Endometrium (tissue), 2 donors: Measurements from ENCODE around the gene HMCN2.
A peak's percentile ranks its signal among the peaks of the same experiment; 100 is the strongest.
"Not testable (repeated sequence)": the region's sequence is repeated elsewhere in the genome, so short reads cannot be mapped to it uniquely, and the experiment has no call there.

Experiments
- FAIRE-seq: peaks from 2 replicates; lab custom pipeline; 2012; peaks lifted over from hg19 to GRCh38; lab: Jason Lieb, UNC
- donor health status: control.
- donor health status: control.

Gene HMCN2

DNA sequence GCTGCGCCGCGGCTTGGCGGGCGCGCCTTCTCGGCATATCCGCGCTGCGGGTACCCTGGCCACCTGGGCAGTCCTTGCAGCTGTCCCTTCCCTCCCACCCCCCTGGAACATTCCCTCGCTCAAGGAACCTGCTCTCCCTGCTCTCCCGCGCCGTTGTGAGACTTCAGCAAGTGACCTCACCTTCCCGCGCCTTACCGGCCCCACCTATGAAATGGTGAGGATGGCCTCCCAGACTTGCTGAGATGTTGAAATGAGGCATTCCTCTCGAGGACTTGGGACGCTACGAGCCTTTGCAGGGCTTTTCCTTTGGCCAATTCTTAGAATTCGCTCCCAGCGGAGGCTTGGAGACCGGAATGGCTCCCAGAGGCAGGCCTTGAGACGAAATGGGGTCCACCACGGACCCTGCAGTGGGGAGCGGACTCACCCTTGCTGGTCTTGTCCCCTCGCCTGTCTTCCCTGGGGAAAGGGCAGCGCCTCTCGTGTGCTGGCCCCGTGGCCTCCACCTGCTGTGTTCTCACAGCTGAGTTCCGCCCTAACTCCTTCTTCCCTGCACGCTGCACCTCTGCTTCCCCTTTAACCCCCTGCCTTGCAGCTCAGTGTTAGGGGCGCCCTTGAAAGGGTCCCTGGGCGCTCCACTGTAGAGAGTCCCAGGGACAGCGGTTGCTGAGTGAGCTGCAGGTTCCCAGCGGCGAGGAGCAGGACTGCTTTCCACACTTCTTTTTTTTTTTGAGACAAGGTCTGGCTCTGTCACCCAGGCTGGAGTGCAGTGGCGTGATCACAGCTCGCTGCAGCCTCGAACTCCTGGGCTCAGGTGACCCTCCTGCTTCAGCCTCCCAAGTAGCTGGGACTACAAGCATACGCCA lies 907 bp downstream of the HMCN2 start:
- no peak for FAIRE-seq

GRCh38 chr9:130267930-130268329 lies 2.4 kb downstream of the HMCN2 start:
- no peak for FAIRE-seq

- FAIRE-seq, result no peak
Measured at GRCh38 chr9:130268521-130269211, 3.1 kb downstream of the HMCN2 start.

DNA sequence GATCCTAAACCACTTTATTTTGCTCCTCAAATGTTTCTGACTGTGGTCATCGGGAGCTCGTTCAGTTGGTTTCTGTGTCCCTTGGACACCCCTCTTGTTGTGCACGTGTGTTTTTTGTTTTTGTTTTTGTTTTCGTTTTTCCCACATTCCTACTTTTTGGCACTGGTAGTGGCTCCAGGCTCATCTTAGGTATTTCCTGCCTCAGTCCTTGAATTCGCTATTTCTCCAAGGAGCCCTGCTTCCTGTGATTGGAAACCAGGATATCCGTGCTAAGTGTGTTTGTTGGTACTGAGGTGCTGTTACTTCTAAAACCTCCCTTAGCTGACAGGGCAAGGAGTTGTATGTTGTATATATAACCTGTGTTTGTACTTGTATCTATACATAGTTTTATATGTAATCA lies 5.9 kb downstream of the HMCN2 start:
- FAIRE-seq, result no peak

DNA sequence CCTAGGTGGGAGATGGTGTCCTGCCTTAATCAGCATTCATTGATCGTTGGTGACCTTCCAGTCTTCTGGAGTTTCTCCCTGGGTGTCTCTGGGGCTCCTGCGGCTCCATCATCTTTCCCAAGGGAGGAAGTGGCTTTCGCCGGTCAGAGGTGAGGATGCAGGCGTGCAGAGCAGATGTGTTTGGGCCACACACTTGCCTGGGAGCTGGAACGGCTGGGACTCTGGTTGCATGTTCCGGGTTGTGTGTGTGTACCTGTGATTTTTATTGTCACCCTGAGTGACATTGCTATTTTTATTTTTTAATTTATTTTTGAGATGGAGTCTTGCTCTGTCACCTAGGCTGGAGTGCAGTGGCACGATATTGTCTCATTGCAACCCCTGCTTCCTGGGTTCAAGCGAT lies 9.6 kb downstream of the HMCN2 start:
- no peak for FAIRE-seq

GRCh38 chr9:130276121-130276520 lies 10.6 kb downstream of the HMCN2 start:
- FAIRE-seq, result no peak

DNA sequence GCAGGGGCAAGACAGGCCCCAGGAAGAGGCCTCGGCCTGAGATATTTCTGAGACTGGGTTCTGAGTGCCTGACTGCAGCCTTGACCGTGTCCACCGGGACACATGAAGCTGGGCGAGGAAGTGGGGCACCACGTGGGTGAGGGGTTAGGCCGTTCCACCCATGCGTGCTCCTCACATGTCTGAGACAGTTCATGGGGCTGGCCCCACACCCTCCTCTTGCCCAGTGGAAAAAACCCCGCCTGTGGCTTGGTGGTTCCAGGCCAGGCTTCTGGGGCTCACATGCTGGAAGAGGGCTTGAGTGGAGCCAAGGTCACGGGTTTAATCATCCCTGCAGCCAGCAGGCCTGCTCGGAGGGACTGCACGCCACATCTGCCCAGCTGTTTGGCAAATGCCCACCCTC lies 11.4 kb downstream of the HMCN2 start:
- no peak for FAIRE-seq

- not testable (repeated sequence) for FAIRE-seq
Measured at GRCh38 chr9:130277525-130277924, 12.0 kb downstream of the HMCN2 start.

- no peak for FAIRE-seq
Measured at GRCh38 chr9:130283539-130284248, 18.1 kb downstream of the HMCN2 start.

DNA sequence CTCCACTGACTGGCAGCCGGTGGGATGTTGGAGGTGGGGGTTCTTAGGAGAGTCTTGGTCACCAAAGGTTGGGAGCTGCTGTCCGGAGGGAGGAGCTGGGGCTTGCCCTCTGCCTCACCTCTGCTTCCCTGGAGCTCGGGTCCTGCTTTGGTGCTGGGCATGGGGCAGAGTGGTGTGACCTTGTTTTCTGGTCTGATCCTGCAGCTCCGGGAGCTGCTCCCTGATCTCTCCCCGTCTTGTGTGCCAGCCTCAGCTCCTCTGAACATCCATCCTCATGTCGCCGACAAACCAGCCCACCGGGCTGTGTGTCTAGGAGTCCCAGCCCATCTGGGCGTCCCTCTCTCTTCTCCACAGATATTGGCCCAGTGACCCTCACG lies 18.7 kb downstream of the HMCN2 start:
- FAIRE-seq, result no peak

DNA sequence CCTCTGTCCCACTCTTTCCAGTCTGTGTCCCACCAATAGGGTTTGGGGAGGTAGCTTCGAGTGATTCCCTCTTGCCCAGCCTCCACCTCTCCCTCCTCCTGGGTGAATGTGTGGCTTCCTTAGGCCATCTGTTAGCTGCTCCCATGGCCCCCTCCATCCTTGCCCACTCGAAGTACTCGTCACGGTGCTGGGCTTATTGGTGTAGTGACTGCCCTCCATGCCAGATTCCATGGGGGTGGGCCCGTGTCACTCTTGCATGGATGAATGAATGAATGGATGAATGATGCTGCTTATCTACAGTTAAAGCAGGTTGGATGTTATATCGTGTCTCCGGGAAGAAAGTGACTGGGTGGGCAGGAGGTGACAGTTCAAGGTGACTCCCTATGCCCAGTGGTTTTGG lies 19.1 kb downstream of the HMCN2 start:
- no peak for FAIRE-seq

DNA sequence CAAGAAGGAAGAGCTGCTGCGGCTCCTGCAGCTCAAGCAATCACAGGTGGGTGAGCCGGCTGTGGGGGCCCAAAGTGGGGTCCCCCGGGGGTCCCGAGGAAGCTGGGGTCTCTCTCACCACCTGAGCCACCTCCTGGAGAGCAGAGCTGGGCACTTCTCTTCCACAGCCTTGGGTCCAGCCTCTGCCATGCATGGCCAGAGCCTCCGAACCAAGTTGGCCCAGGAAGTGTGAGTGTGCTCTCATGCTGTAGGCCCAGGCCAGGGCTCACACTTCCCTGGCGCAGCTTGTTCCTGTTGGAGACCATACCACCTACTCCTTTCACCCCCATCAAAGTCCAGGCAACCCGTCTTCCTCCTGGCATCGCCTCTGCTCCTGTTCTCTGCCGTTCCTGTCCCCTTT lies 19.7 kb downstream of the HMCN2 start:
- no peak for FAIRE-seq

GRCh38 chr9:130286072-130286770 lies 20.7 kb downstream of the HMCN2 start:
- FAIRE-seq, result no peak

GRCh38 chr9:130286781-130287428 lies 21.3 kb downstream of the HMCN2 start:
- no peak for FAIRE-seq

DNA sequence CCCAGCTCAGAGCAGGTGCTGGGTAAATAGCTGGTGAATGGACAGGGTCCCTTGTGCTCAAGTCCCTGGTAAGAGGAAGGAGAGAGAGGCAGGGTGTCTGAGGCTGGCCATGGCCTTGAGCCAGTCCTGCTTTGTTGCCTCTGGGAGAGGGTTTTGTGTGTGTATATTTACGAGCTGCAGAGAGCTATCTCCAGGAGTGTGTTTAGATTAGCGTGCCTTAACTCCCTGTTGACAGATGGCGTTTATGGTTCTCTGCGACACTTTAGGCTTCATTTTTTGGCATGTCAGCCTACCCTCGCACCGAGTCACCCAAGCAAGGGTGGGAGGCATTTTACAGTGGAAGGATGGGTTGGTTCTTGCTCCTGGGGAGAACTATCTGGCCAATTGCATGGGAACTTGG lies 22.2 kb downstream of the HMCN2 start:
- FAIRE-seq, result no peak

- no peak for FAIRE-seq
Measured at GRCh38 chr9:130288393-130288792, 22.8 kb downstream of the HMCN2 start.

- FAIRE-seq, result no peak
Measured at GRCh38 chr9:130288926-130289690, 23.5 kb downstream of the HMCN2 start.

DNA sequence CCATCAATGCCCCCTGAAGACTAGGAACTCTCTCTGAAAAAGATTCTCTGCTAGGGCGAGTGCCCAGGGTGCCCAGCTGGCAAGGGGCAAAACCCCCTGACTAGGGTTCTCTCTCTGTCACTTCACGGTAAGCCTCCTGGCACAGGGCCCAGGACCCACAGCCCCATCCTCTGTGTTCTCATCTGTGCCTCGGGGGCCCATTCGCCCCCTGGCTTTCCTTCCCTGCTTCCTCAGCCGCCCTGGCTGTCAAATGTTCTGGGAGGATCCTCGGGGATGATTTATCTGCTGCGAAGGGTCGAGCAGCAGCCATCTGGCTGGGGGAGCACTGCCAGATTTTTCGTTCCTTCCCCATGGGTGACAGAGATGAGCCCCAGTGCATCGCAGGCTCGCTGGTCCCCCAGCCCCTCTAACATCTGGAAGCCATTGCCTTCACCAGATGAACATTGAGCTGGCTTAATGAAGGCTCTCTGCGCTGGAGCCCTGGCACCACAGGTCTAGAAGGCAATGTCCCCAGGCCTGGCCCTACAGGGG lies 24.2 kb downstream of the HMCN2 start:
- no peak for FAIRE-seq

- FAIRE-seq, result peak; percentile 8
Measured at GRCh38 chr9:130290291-130291181, 25.0 kb downstream of the HMCN2 start.

DNA sequence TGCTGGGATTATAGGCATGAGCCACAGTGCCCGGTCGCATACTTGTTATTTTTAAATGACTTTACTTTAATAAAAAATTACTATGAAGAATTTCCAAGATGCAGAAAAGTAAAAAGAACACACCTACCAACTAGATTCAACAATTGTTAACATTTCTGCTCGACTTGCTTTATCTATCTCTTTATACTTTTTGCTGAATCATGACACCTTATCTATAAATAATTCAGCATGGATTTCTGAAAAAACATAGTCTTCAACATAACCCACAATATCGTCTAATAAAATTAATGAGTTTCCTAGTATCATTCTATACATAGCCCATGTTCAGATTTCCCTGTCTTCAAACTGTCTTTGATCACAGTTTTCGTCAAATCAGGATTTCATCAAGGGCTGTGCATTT lies 25.9 kb downstream of the HMCN2 start:
- no peak for FAIRE-seq
